A673 (cell line): ENCODE data around the gene APOL1. TPM values are rescaled to one million over a fixed set of nuclear protein-coding genes. Genes with fewer than 3 reads are reported as not detected.
"Not testable (repeated sequence)": the region's sequence is repeated elsewhere in the genome, so short reads cannot be mapped to it uniquely, and the experiment has no call there.

ENCODE experiments used
- BruUV-seq: library from RNA; stranded (reverse); fragments of 400-500 nt; replicated peaks from 2 replicates; lab custom pipeline; 2021; lab: Mats Ljungman, UMichigan
- CTCF ChIA-PET: fragments of 300-600 bp; sonication (Branson Sonifier 250); formaldehyde crosslinking; loops from one replicate; lab custom pipeline; 2022; ENCODE audit warnings: antibody characterized with exemption; lab: Charles Lee
- POLR2A ChIA-PET: fragments of 300-600 bp; sonication (Branson Sonifier 250); formaldehyde crosslinking; loops from one replicate; lab custom pipeline; 2022; ENCODE audit warnings: antibody characterized with exemption; ENCODE audit not compliant: low non-redundant PET; lab: Charles Lee
- DNase-seq: peaks from one replicate; pipeline ENCODE4 v3.0.0-alpha.2; 2015; ENCODE audit warnings: low spot score
- H3K27ac ChIP-seq: fragments of 200-600 bp; sonication (generic); 2 replicates; pipeline ENCODE4 v1.5.1; 2016; ENCODE audit warnings: mixed run types, low read depth, mild to moderate bottlenecking, mixed read lengths, antibody characterized with exemption, low read length; ENCODE audit not compliant: poor library complexity, severe bottlenecking
- H3K27me3 ChIP-seq: fragments of 200-600 bp; sonication (generic); replicated peaks from 2 replicates; pipeline ENCODE4 v1.6.1; 2017; ENCODE audit warnings: mixed run types, low read depth, mild to moderate bottlenecking, mixed read lengths, antibody characterized with exemption, low read length; ENCODE audit not compliant: insufficient read depth, poor library complexity
- H3K36me3 ChIP-seq: fragments of 200-600 bp; sonication (generic); 2 replicates; pipeline ENCODE4 v1.6.1; 2016; ENCODE audit warnings: mixed run types, mild to moderate bottlenecking, mixed read lengths, antibody characterized with exemption, low read length; ENCODE audit not compliant: insufficient read depth, poor library complexity, severe bottlenecking
- H3K4me1 ChIP-seq: fragments of 200-600 bp; sonication (generic); 2 replicates; pipeline ENCODE4 v1.6.1; 2017; ENCODE audit warnings: mixed run types, mild to moderate bottlenecking, mixed read lengths, antibody characterized with exemption, low read length; ENCODE audit not compliant: insufficient read depth, poor library complexity, severe bottlenecking
- H3K4me3 ChIP-seq: fragments of 200-600 bp; sonication (generic); 2 replicates; pipeline ENCODE4 v1.5.1; 2016; ENCODE audit warnings: low read depth, mixed run types, mild to moderate bottlenecking, mixed read lengths, low read length; ENCODE audit not compliant: poor library complexity, severe bottlenecking
- H3K9me3 ChIP-seq: fragments of 200-600 bp; sonication (generic); 2 replicates; pipeline ENCODE4 v1.6.1; 2016; ENCODE audit warnings: mixed run types, low read depth, mild to moderate bottlenecking, mixed read lengths, antibody characterized with exemption, low read length; ENCODE audit not compliant: poor library complexity, severe bottlenecking
- EZH2 ChIP-seq: fragments of 200-600 bp; sonication (generic); IDR thresholded peaks from 2 replicates; pipeline ENCODE4 v1.6.1; 2017; ENCODE audit warnings: borderline replicate concordance, low read depth, mild to moderate bottlenecking, mixed read lengths, antibody characterized with exemption, low read length; ENCODE audit not compliant: poor library complexity, severe bottlenecking
- intact Hi-C: fragments of 100-400 bp; cut with micrococcal nuclease; formaldehyde crosslinking; loops from one replicate; pipeline ENCODE4 v1.10.0; 2022; ENCODE audit not compliant: unreplicated experiment
- total RNA-seq: library from RNA; stranded (reverse); gene quantifications from 2 replicates; pipeline ENCODE4 v1.2.3, GENCODE V29; 2021
- TF ChIP-seq, protein P1 (sequence below): fragments of 300-800, 200-600 bp; sonication (generic); conservative IDR thresholded peaks from 2 replicates; pipeline ENCODE4 v1.5.1; 2017; ENCODE audit warnings: low read depth, mild to moderate bottlenecking, antibody characterized with exemption, low read length, moderate library complexity, mixed read lengths

Gene APOL1
- total RNA-seq, 1 experiment from 2014 or later = 0.30 TPM

DNA sequence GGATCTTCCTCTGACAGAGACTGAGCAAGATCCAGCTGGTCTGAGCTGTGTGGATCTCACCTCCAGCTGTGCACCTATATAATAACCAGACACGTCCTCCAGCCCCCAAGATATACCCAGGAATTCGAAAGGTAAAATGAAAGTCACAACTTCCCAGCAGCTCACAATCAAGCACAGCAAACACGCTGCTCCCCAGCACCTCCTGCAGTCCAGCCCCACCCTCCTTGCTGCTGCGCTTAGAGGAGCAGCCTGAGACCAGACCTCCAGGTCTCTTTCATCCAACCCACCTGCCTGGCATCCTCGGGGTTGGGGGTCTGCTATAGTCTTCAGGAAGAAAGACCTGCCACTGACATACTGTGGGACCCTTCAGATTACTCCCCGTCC lies 48.3 kb upstream of the APOL1 start:
- BruUV-seq = no TSS peak
- POLR2A ChIA-PET = interaction anchor here (0.7 to 0.9 kb wide), 2 partner anchors 12 to 85 kb away, joined by 3 read pairs; no protein-coding TSS in a partner anchor
- CTCF ChIA-PET = no interaction called here
- Histone ChIP-seq H3K27me3 (no peaks in the 10 kb centered on the region), H3K27ac (no peak overlapping the region), H3K4me1 (peaks cover 10% of the 10 kb centered on the region), H3K36me3 (no peaks in the 10 kb centered on the region), H3K4me3 (no peak overlapping the region), H3K9me3 (peaks cover 8% of the 10 kb centered on the region)
- intact Hi-C loops = no loop called here
- TF ChIP-seq EZH2 = no peak
- TF ChIP-seq, protein P1, sequence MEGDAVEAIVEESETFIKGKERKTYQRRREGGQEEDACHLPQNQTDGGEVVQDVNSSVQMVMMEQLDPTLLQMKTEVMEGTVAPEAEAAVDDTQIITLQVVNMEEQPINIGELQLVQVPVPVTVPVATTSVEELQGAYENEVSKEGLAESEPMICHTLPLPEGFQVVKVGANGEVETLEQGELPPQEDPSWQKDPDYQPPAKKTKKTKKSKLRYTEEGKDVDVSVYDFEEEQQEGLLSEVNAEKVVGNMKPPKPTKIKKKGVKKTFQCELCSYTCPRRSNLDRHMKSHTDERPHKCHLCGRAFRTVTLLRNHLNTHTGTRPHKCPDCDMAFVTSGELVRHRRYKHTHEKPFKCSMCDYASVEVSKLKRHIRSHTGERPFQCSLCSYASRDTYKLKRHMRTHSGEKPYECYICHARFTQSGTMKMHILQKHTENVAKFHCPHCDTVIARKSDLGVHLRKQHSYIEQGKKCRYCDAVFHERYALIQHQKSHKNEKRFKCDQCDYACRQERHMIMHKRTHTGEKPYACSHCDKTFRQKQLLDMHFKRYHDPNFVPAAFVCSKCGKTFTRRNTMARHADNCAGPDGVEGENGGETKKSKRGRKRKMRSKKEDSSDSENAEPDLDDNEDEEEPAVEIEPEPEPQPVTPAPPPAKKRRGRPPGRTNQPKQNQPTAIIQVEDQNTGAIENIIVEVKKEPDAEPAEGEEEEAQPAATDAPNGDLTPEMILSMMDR = 0 out of 2 replicates have a peak, but pooled peaks have one; percentile 8
- no peak for DNase-seq

GRCh38 chr22:36205573-36205972 lies 47.4 kb upstream of the APOL1 start:
- intact Hi-C loops, H3K4me3 ChIP-seq, H3K36me3 ChIP-seq, H3K27me3 ChIP-seq, H3K9me3 ChIP-seq, CTCF ChIA-PET, DNase-seq, BruUV-seq, POLR2A ChIA-PET, H3K27ac ChIP-seq: not testable (repeated sequence)
- peaks cover 14% of the 10 kb centered on the region for H3K4me1 ChIP-seq

DNA sequence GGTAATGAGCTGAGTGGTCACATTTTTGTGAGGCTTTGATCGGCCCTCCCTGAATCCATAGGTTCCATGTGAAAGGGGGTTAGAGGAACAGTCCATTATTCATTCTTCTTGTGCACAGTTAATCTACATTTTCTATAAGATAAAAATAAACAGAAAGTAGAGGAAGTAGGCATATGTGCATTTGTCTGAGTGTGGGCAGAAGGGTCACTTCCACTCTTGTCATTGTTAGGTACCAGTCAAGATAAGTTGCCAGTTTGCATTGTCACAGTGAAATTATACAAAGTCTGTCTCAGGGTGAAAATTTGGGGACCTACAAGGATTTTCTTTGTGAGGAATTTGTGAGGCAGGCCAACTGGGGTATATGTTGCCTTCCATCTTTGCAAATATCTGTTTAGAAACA lies 46.7 kb upstream of the APOL1 start:
- H3K27ac ChIP-seq = no peak overlapping the region
- H3K4me3 ChIP-seq = no peak overlapping the region
- no TSS peak for BruUV-seq
- H3K9me3 ChIP-seq = peaks cover 8% of the 10 kb centered on the region
- DNase-seq = no peak
- peaks cover 21% of the 10 kb centered on the region for H3K4me1 ChIP-seq
- ChIA-PET POLR2A (no interaction called here), CTCF (no interaction called here)
- H3K36me3 ChIP-seq = no peaks in the 10 kb centered on the region
- H3K27me3 ChIP-seq = no peaks in the 10 kb centered on the region
- TF ChIP-seq EZH2 = no peak
- TF ChIP-seq, protein P1 = no peak
- intact Hi-C loops = no loop called here

- no TSS peak for BruUV-seq
- peaks cover 15% of the 10 kb centered on the region for H3K4me1 ChIP-seq
- peaks cover 8% of the 10 kb centered on the region for H3K9me3 ChIP-seq
- no peak for DNase-seq
- H3K27ac ChIP-seq = no peak overlapping the region
- no peaks in the 10 kb centered on the region for H3K36me3 ChIP-seq
- ChIA-PET POLR2A (no interaction called here), CTCF (no interaction called here)
- TF ChIP-seq EZH2 = no peak
- TF ChIP-seq, protein P1 = no peak
- intact Hi-C loops = no loop called here
- H3K4me3 ChIP-seq = no peak overlapping the region
- H3K27me3 ChIP-seq = no peaks in the 10 kb centered on the region
Measured at GRCh38 chr22:36208162-36208765, 44.7 kb upstream of the APOL1 start.
